ENCODE results near the gene MACROD2.

DNA sequence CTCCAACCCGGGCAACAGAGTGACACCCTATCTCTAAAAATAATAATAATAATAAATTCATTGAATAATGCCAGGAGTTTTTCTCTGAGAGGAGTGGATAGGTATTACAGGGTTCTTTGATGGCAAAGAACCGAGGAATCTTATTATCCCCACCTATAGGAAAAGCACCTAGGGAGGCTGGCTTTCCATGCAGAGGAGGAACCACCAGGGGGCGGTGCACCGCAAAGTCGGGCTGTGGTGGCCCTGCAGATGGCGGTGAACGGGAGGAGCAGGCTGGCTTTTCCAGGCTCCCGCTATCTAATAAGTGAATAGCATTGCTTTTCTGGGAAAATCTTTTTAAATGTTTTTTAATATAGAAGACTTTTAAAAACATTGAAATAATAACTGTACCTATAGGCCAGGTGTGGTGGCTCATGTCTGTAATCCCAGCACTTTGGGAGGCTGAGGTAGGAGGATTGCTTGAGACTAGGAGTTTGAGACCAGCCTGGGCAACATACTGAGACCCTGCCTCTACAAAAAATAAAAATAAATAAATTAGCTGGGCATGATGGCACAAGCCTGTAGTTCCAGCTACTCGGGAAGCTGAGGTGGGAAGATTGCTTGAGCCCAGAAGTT lies 1713.8 kb downstream of the MACROD2 start:
- TF ChIP-seq POLR2A (IDR thresholded peaks at IDR 0.05; ENCODE audit: low read depth, low read length) (no peak), POLR2AphosphoS5 (IDR thresholded peaks at IDR 0.05; ENCODE audit: low read depth, low read length) (no peak)
